Liver (tissue), 9 donors: ENCODE results near the gene ZBTB18. TPM values are rescaled to one million over a fixed set of nuclear protein-coding genes. Genes with fewer than 3 reads are reported as not detected.

ENCODE experiments used
- DNase-seq: peaks from one replicate; pipeline ENCODE4 v3.0.0-alpha.2; 2017; ENCODE audit warnings: low spot score
- H3K27ac ChIP-seq, 2 donors: one replicate each; pipeline ENCODE4 v1.7.0; 2013; ENCODE audit warnings: inconsistent platforms in 2 of 2, low read length in 2 of 2, control low read depth in 1 of 2, low read depth in 1 of 2, mild to moderate bottlenecking in 1 of 2
- H3K27me3 ChIP-seq, 4 donors: one replicate each; pipeline versions ENCODE4 v1.6.1 to v1.7.0; 2013; ENCODE audit warnings: low read length in 3 of 4, inconsistent platforms in 1 of 4, mild to moderate bottlenecking in 1 of 4, moderate library complexity in 1 of 4; ENCODE audit not compliant: control insufficient read depth in 4 of 4, insufficient read depth in 4 of 4
- H3K36me3 ChIP-seq, 4 donors: one replicate each; pipeline versions ENCODE4 v1.6.1 to v1.7.0; 2013; ENCODE audit warnings: low read length in 3 of 4, mild to moderate bottlenecking in 3 of 4, low read depth in 1 of 4, moderate library complexity in 1 of 4; ENCODE audit not compliant: control insufficient read depth in 4 of 4, insufficient read depth in 3 of 4
- H3K4me1 ChIP-seq, 4 donors: one replicate each; pipeline versions ENCODE4 v1.6.1 to v1.7.0; 2013; ENCODE audit warnings: low read length in 3 of 4, mild to moderate bottlenecking in 3 of 4, moderate library complexity in 1 of 4; ENCODE audit not compliant: control insufficient read depth in 4 of 4, insufficient read depth in 4 of 4
- H3K4me3 ChIP-seq, 3 donors: one replicate each; pipeline versions ENCODE4 v1.6.1 to v1.7.0; 2013; ENCODE audit warnings: low read length in 3 of 3, control low read depth in 1 of 3, low read depth in 1 of 3, mild to moderate bottlenecking in 1 of 3
- H3K9ac ChIP-seq, 2 donors: one replicate each; pipeline ENCODE4 v1.7.0; 2013; ENCODE audit warnings: low read length in 2 of 2, mild to moderate bottlenecking in 2 of 2, moderate library complexity in 2 of 2, control low read depth in 1 of 2, low read depth in 1 of 2
- H3K9me3 ChIP-seq, 4 donors: one replicate each; pipeline versions ENCODE4 v1.6.1 to v1.7.0; 2013; ENCODE audit warnings: low read length in 3 of 4; ENCODE audit not compliant: control insufficient read depth in 4 of 4
- FOXA1 ChIP-seq: IDR thresholded peaks from 2 replicates; pipeline ENCODE4 v1.6.1; 2016; ENCODE audit warnings: antibody characterized with exemption
- FOXA2 ChIP-seq: IDR thresholded peaks from 2 replicates; pipeline ENCODE4 v1.6.1; 2016; ENCODE audit warnings: antibody characterized with exemption
- GABPA ChIP-seq, 2 donors: IDR thresholded peaks in 1 of 2; conservative IDR thresholded peaks in 1 of 2; 2 replicates each; pipeline ENCODE4 v1.6.1; 2016; ENCODE audit warnings: antibody characterized with exemption in 2 of 2, mild to moderate bottlenecking in 1 of 2, moderate library complexity in 1 of 2
- HNF4A ChIP-seq, 2 donors: conservative IDR thresholded peaks; 2 replicates each; pipeline ENCODE4 v1.6.1; 2016; ENCODE audit warnings: antibody characterized with exemption in 2 of 2, mild to moderate bottlenecking in 2 of 2
- HNF4G ChIP-seq: IDR thresholded peaks from 2 replicates; pipeline ENCODE4 v1.6.1; 2016; ENCODE audit warnings: antibody characterized with exemption
- JUND ChIP-seq, 2 donors: IDR thresholded peaks; 2 replicates each; pipeline ENCODE4 v1.6.1; 2016; ENCODE audit warnings: antibody characterized with exemption in 2 of 2
- NR2F2 ChIP-seq: IDR thresholded peaks from 2 replicates; pipeline ENCODE4 v1.6.1; 2016; ENCODE audit warnings: antibody characterized with exemption
- RAD21 ChIP-seq, 2 donors: IDR thresholded peaks; 2 replicates each; pipeline ENCODE4 v1.6.1; 2016; ENCODE audit warnings: antibody characterized with exemption in 2 of 2, mild to moderate bottlenecking in 2 of 2
- RXRA ChIP-seq, 2 donors: IDR thresholded peaks; 2 replicates each; pipeline ENCODE4 v1.6.1; 2017 to 2018; ENCODE audit warnings: antibody characterized with exemption in 2 of 2, mild to moderate bottlenecking in 1 of 2
- SP1 ChIP-seq: IDR thresholded peaks from 2 replicates; pipeline ENCODE4 v1.6.1; 2018; ENCODE audit warnings: antibody characterized with exemption, mild to moderate bottlenecking
- TAF1 ChIP-seq: conservative IDR thresholded peaks from 2 replicates; pipeline ENCODE4 v1.6.1; 2016; ENCODE audit warnings: antibody characterized with exemption, mild to moderate bottlenecking
- YY1 ChIP-seq: IDR thresholded peaks from 2 replicates; pipeline ENCODE4 v1.6.1; 2016; ENCODE audit warnings: antibody characterized with exemption, mild to moderate bottlenecking
- WGBS: extraction: QIAGEN DNeasy Blood & Tissue Kit; methylation state at CpG from one replicate; pipeline ENCODE4 v1.1.7; 2013; 5-methylcytosine and 5-hydroxymethylcytosine counted together
- polyA plus RNA-seq, 2 donors: library from polyadenylated mRNA; stranded (reverse) in 1 of 2; unstranded in 1 of 2; fragments of 200-250 nt in 1 of 2; fragments of >200 nt in 1 of 2; fragmentation: Nextera tagmentation in 1 of 2; extraction: Ambion mirVana in 1 of 2; gene quantifications; one replicate each; pipeline versions ENCODE4 v1.2.1 to v1.2.3, GENCODE V29; 2013 to 2015
- total RNA-seq, 2 donors: library from RNA; depleted of rRNA; stranded (reverse); fragments of >200 nt; gene quantifications; one replicate each; pipeline ENCODE4 v1.2.3, GENCODE V29; 2014
- TF ChIP-seq, protein P1 (sequence below): IDR thresholded peaks from 2 replicates; pipeline ENCODE4 v1.6.1; 2016; ENCODE audit warnings: antibody characterized with exemption
- TF ChIP-seq, protein P2 (sequence below): IDR thresholded peaks from 2 replicates; pipeline ENCODE4 v1.6.1; 2016; ENCODE audit warnings: antibody characterized with exemption, mild to moderate bottlenecking
- TF ChIP-seq, protein P3 (sequence below): IDR thresholded peaks from 2 replicates; pipeline ENCODE4 v1.6.1; 2016; ENCODE audit warnings: antibody characterized with exemption
- TF ChIP-seq, protein P4 (sequence below): fragments of 150-350 bp; IDR thresholded peaks from 2 replicates; pipeline ENCODE4 v1.5.1; 2017; ENCODE audit warnings: improper control_type of control experiment, low read depth, low read length; ENCODE audit not compliant: missing input control
- donor health status: healthy.
- donor health status: healthy.
- donor health status: healthy.
- donor health status: healthy.
- donor health status: healthy.

ZBTB18 gene
- total and polyA plus RNA-seq, 4 donors: 1.2 to 18.3 (median 5.7) TPM

DNA sequence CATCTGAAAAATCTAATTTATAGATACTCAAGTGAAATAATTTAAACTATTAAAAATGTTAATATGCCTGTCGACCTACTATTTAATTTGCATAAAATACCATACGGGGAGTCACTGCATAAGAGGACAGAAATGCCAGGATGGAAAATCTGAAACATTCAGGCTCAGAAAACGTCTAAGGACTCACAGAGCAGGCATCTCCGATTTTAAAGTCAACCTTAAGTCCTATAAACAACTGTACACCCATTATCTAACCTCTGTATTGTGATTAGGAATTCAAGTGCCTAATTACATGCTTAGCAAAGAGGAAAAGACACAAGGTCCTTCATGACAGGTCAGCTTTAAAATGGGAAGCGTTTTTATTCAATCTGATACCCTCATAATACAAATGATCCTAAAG, 49.2 kb downstream of the ZBTB18 start:
- peaks cover 0 to 13% (median 10%) of the 10 kb centered on the region in 4 donors for H3K4me1 ChIP-seq
- DNase-seq: no peak
- TF ChIP-seq, protein P1, sequence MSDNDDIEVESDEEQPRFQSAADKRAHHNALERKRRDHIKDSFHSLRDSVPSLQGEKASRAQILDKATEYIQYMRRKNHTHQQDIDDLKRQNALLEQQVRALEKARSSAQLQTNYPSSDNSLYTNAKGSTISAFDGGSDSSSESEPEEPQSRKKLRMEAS: no peak
- TF ChIP-seq TAF1 (no peak), RAD21 (IDR thresholded peaks at IDR 0.05) (no peak), HNF4G (no peak), HNF4A (conservative IDR thresholded peaks at IDR 0.05) (no peak), YY1 (no peak), FOXA1 (no peak), GABPA (IDR thresholded peaks at IDR 0.05 in 1 of 2, conservative IDR thresholded peaks at IDR 0.05 in 1 of 2) (no peak), NR2F2 (no peak), RXRA (IDR thresholded peaks at IDR 0.05) (no peak), SP1 (no peak)
- TF ChIP-seq, protein P2, sequence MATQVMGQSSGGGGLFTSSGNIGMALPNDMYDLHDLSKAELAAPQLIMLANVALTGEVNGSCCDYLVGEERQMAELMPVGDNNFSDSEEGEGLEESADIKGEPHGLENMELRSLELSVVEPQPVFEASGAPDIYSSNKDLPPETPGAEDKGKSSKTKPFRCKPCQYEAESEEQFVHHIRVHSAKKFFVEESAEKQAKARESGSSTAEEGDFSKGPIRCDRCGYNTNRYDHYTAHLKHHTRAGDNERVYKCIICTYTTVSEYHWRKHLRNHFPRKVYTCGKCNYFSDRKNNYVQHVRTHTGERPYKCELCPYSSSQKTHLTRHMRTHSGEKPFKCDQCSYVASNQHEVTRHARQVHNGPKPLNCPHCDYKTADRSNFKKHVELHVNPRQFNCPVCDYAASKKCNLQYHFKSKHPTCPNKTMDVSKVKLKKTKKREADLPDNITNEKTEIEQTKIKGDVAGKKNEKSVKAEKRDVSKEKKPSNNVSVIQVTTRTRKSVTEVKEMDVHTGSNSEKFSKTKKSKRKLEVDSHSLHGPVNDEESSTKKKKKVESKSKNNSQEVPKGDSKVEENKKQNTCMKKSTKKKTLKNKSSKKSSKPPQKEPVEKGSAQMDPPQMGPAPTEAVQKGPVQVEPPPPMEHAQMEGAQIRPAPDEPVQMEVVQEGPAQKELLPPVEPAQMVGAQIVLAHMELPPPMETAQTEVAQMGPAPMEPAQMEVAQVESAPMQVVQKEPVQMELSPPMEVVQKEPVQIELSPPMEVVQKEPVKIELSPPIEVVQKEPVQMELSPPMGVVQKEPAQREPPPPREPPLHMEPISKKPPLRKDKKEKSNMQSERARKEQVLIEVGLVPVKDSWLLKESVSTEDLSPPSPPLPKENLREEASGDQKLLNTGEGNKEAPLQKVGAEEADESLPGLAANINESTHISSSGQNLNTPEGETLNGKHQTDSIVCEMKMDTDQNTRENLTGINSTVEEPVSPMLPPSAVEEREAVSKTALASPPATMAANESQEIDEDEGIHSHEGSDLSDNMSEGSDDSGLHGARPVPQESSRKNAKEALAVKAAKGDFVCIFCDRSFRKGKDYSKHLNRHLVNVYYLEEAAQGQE: no peak
- TF ChIP-seq, protein P3, sequence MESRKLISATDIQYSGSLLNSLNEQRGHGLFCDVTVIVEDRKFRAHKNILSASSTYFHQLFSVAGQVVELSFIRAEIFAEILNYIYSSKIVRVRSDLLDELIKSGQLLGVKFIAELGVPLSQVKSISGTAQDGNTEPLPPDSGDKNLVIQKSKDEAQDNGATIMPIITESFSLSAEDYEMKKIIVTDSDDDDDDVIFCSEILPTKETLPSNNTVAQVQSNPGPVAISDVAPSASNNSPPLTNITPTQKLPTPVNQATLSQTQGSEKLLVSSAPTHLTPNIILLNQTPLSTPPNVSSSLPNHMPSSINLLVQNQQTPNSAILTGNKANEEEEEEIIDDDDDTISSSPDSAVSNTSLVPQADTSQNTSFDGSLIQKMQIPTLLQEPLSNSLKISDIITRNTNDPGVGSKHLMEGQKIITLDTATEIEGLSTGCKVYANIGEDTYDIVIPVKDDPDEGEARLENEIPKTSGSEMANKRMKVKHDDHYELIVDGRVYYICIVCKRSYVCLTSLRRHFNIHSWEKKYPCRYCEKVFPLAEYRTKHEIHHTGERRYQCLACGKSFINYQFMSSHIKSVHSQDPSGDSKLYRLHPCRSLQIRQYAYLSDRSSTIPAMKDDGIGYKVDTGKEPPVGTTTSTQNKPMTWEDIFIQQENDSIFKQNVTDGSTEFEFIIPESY: no peak
- TF ChIP-seq, protein P4, sequence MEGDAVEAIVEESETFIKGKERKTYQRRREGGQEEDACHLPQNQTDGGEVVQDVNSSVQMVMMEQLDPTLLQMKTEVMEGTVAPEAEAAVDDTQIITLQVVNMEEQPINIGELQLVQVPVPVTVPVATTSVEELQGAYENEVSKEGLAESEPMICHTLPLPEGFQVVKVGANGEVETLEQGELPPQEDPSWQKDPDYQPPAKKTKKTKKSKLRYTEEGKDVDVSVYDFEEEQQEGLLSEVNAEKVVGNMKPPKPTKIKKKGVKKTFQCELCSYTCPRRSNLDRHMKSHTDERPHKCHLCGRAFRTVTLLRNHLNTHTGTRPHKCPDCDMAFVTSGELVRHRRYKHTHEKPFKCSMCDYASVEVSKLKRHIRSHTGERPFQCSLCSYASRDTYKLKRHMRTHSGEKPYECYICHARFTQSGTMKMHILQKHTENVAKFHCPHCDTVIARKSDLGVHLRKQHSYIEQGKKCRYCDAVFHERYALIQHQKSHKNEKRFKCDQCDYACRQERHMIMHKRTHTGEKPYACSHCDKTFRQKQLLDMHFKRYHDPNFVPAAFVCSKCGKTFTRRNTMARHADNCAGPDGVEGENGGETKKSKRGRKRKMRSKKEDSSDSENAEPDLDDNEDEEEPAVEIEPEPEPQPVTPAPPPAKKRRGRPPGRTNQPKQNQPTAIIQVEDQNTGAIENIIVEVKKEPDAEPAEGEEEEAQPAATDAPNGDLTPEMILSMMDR: no peak
- no peaks in the 10 kb centered on the region for H3K36me3 ChIP-seq
- H3K27ac ChIP-seq: no peak overlapping the region
- H3K4me3 ChIP-seq: no peak overlapping the region
- H3K9ac ChIP-seq: no peak overlapping the region
- H3K9me3 ChIP-seq: peaks cover 0 to 2% (median 0%) of the 10 kb centered on the region in 4 donors
- WGBS: 80% methylated on average over 5 of the region's 5 CpGs
- H3K27me3 ChIP-seq: no peaks in the 10 kb centered on the region

DNA sequence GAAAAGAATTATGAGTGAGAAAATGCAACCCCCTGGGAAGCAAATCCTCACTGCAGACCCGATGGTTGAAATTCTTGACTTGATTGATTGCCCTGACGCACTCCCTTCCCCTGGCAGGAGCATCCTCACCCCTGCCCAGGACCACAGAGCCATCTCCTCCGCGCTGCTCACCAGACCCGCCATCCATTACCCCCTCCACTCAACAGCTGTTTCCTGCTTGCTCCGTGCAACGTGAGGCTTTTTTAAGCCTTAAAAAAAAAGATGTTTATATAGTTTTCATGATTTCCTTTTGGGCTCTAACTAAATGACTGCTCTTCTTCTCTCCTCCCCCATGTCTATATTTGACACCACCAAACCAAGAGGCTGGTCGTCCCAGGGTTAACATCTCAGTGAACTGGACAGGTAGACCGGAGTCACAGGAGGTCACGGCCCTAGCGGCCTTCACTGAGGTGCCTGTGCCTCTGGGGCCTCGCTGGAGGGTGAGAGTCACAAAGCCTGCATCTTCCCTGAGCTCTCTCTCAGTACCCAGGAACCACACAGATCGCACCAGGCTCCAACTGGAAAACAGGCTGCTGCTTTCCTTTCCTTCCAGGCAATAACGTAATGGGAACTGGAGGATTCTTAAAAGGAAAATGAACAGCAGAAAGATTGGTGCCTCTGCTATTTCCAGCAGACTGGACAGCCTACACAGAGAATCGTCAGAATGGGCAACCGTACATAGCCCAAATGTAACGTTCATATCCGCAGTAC, 49.8 kb downstream of the ZBTB18 start:
- H3K36me3 ChIP-seq: no peaks in the 10 kb centered on the region
- H3K9me3 ChIP-seq: peaks cover 0 to 2% (median 0%) of the 10 kb centered on the region in 4 donors
- DNase-seq: no peak
- no peak overlapping the region for H3K27ac ChIP-seq
- H3K4me3 ChIP-seq: no peak overlapping the region
- no peaks in the 10 kb centered on the region for H3K27me3 ChIP-seq
- no peak overlapping the region for H3K9ac ChIP-seq
- WGBS: 65% methylated on average over 18 of the region's 18 CpGs
- H3K4me1 ChIP-seq: peaks cover 0 to 7% (median 5%) of the 10 kb centered on the region in 4 donors
- TF ChIP-seq TAF1 (no peak), NR2F2 (no peak), RXRA (IDR thresholded peaks at IDR 0.05) (no peak), FOXA2 (no peak), FOXA1 (no peak), JUND (IDR thresholded peaks at IDR 0.05) (no peak), YY1 (no peak), GABPA (IDR thresholded peaks at IDR 0.05 in 1 of 2, conservative IDR thresholded peaks at IDR 0.05 in 1 of 2) (no peak), HNF4A (conservative IDR thresholded peaks at IDR 0.05) (no peak)
- TF ChIP-seq, protein P3: no peak
- TF ChIP-seq, protein P4: no peak
- TF ChIP-seq, protein P1: no peak
